GM23248 (cell line): Measurements from ENCODE around the gene ZNF593. TPM values are rescaled to one million over a fixed set of nuclear protein-coding genes. Genes with fewer than 3 reads are reported as not detected.

Experiments
- DNase-seq: peaks from one replicate; pipeline ENCODE4 v3.0.0-alpha.2; 2015
- H2AFZ ChIP-seq: fragments of 200-600 bp; sonication (generic); 2 replicates; pipeline ENCODE4 v1.6.1; 2016; ENCODE audit warnings: antibody characterized with exemption
- H3F3A ChIP-seq: fragments of 200-600 bp; sonication (generic); 2 replicates; pipeline ENCODE4 v1.6.1; 2016; ENCODE audit warnings: mild to moderate bottlenecking, antibody characterized with exemption, mixed run types; ENCODE audit not compliant: insufficient read depth
- H3K27ac ChIP-seq: fragments of 200-600 bp; sonication (generic); 2 replicates; pipeline ENCODE4 v1.5.1; 2016; ENCODE audit warnings: mild to moderate bottlenecking
- H3K27me3 ChIP-seq: fragments of 200-600 bp; sonication (generic); replicated peaks from 2 replicates; pipeline ENCODE4 v1.6.1; 2016; ENCODE audit warnings: mild to moderate bottlenecking; ENCODE audit not compliant: insufficient read depth
- H3K36me3 ChIP-seq: fragments of 200-600 bp; sonication (generic); 2 replicates; pipeline ENCODE4 v1.6.1; 2016; ENCODE audit warnings: low read depth, mild to moderate bottlenecking
- H3K4me1 ChIP-seq: fragments of 200-600 bp; sonication (generic); 2 replicates; pipeline ENCODE4 v1.6.1; 2016; ENCODE audit warnings: mild to moderate bottlenecking; ENCODE audit not compliant: insufficient read depth
- H3K4me2 ChIP-seq: fragments of 200-600 bp; sonication (generic); one replicate; pipeline ENCODE4 v1.6.1; 2016; ENCODE audit warnings: mild to moderate bottlenecking; ENCODE audit not compliant: unreplicated experiment
- H3K4me3 ChIP-seq: fragments of 200-600 bp; sonication (generic); 2 replicates; pipeline ENCODE4 v1.5.1; 2016; ENCODE audit warnings: mild to moderate bottlenecking
- H3K79me2 ChIP-seq: fragments of 200-600 bp; sonication (generic); 2 replicates; pipeline ENCODE4 v1.6.1; 2016; ENCODE audit warnings: mild to moderate bottlenecking; ENCODE audit not compliant: insufficient read depth
- H3K9ac ChIP-seq: fragments of 200-600 bp; sonication (generic); 2 replicates; pipeline ENCODE4 v1.6.1; 2016; ENCODE audit warnings: mild to moderate bottlenecking
- H3K9me2 ChIP-seq: fragments of 200-600 bp; sonication (generic); 2 replicates; pipeline ENCODE4 v1.6.1; 2016; ENCODE audit warnings: mixed run types, mild to moderate bottlenecking, moderate library complexity; ENCODE audit not compliant: insufficient read depth
- H3K9me3 ChIP-seq: fragments of 200-600 bp; sonication (generic); one replicate; pipeline ENCODE4 v1.6.1; 2017; ENCODE audit warnings: low read depth
- H4K20me1 ChIP-seq: fragments of 200-600 bp; sonication (generic); 2 replicates; pipeline ENCODE4 v1.6.0; 2016; ENCODE audit not compliant: insufficient read depth
- EZH2 ChIP-seq: fragments of 200-600 bp; sonication (generic); IDR thresholded peaks from 2 replicates; pipeline ENCODE4 v1.6.1; 2018; ENCODE audit warnings: antibody characterized with exemption, mild to moderate bottlenecking; ENCODE audit not compliant: insufficient read depth, poor library complexity, severe bottlenecking
- EZH2phosphoT487 ChIP-seq: fragments of 200-600 bp; sonication (generic); IDR thresholded peaks from 2 replicates; pipeline ENCODE4 v1.6.1; 2018; ENCODE audit warnings: antibody characterized with exemption, moderate library complexity, mild to moderate bottlenecking, low read depth; ENCODE audit not compliant: insufficient read depth
- WGBS, 2 experiments: methylation state at CpG; one replicate each; pipeline ENCODE4 v1.1.6; 2015 to 2017; ENCODE audit warnings: low lambda C conversion rate in 2 of 2, low coverage in 1 of 2; ENCODE audit errors: missing lambda C conversion rate in 2 of 2; 5-methylcytosine and 5-hydroxymethylcytosine counted together
- in situ Hi-C: fragments of 300-500 bp; cut with MboI; formaldehyde crosslinking; loops from 2 replicates; pipeline ENCODE4 v1.15.0; 2020
- polyA plus RNA-seq: library from polyadenylated mRNA; unstranded; fragments of >200 nt; fragmentation: Nextera tagmentation; extraction: Ambion mirVana; gene quantifications from 2 replicates; pipeline ENCODE4 v1.2.1, GENCODE V29; 2016
- total RNA-seq: library from RNA; depleted of rRNA; stranded (reverse); fragments of >200 nt; shearing (Covaris generic); gene quantifications from 2 replicates; pipeline ENCODE4 v1.2.3, GENCODE V29; 2014; rRNA removed

ZNF593 gene
- total RNA-seq (8.2 and 25.0 TPM in 2 replicates), polyA plus RNA-seq (61.2 and 65.8 TPM in 2 replicates)

- H3F3A ChIP-seq, result no peaks in the 10 kb centered on the region
- in situ Hi-C loops, result no loop called here
Observed at GRCh38 chr1:26169669-26170471, at the start of gene ZNF593. Gene ZNF593 (plus strand): TSS chr1:26169908. CDS start chr1:26169984, 76 bp downstream.

GRCh38 chr1:26121854-26122773 lies 47.6 kb upstream of the ZNF593 start:
- no peaks in the 10 kb centered on the region for H3K79me2 ChIP-seq
- peaks cover 10% of the 10 kb centered on the region; the same call in 1 of the 2 replicates for H3K36me3 ChIP-seq
- no peak for DNase-seq
- no peak overlapping the region for H2AFZ ChIP-seq
- peaks cover 13% of the 10 kb centered on the region for H3K4me1 ChIP-seq
- H3K4me2 ChIP-seq, result no peak overlapping the region
- H3K4me3 ChIP-seq, result no peak overlapping the region
- H3K27ac ChIP-seq, result 0 out of 2 replicates have a peak overlapping the region, but pooled peaks have one; percentile 8
- H3K9me2 ChIP-seq, result no peaks in the 10 kb centered on the region
- in situ Hi-C loops, result no loop called here
- H3K9me3 ChIP-seq, result no peaks in the 10 kb centered on the region
- H3K27me3 ChIP-seq, result no peaks in the 10 kb centered on the region
- 71% methylated on average over 8 of the region's 8 CpGs for WGBS, 2 experiments
- TF ChIP-seq EZH2 (no peak), EZH2phosphoT487 (no peak)
- no peaks in the 10 kb centered on the region for H4K20me1 ChIP-seq
- peaks cover 22% of the 10 kb centered on the region for H3F3A ChIP-seq
- H3K9ac ChIP-seq, result no peak overlapping the region

More at GRCh38 chr1:26169669-26170471, at the start of gene ZNF593:
- H3K9me2 ChIP-seq, result no peaks in the 10 kb centered on the region
- H3K9ac ChIP-seq, result peak within 1 kb of the TSS; percentile 93
- H3K79me2 ChIP-seq, result peaks cover 14% of the 10 kb centered on the region; the same call in 1 of the 2 replicates
- H2AFZ ChIP-seq, result peak within 1 kb of the TSS; percentile 94
- H3K27me3 ChIP-seq, result no peaks in the 10 kb centered on the region
- H3K27ac ChIP-seq, result peak within 1 kb of the TSS; percentile 29; the same call in 1 of the 2 replicates
- peak within 1 kb of the TSS; percentile 96 for H3K4me3 ChIP-seq
- DNase-seq, result peak; percentile 98
- no peaks in the 10 kb centered on the region for H3K36me3 ChIP-seq
- TF ChIP-seq EZH2phosphoT487, result no peak
- TF ChIP-seq EZH2, result no peak
- H3K4me1 ChIP-seq, result no peaks in the 10 kb centered on the region
- peak within 1 kb of the TSS; percentile 98 for H3K4me2 ChIP-seq
- no peaks in the 10 kb centered on the region for H4K20me1 ChIP-seq
- 3 to 4% methylated on average over 57 to 69 of the region's 76 CpGs for WGBS, 2 experiments
- no peaks in the 10 kb centered on the region for H3K9me3 ChIP-seq

GRCh38 chr1:26122988-26123973 lies 46.4 kb upstream of the ZNF593 start:
- Histone ChIP-seq H3K79me2 (no peaks in the 10 kb centered on the region), H2AFZ (no peak overlapping the region), H3K4me1 (peaks cover 13% of the 10 kb centered on the region), H3K27ac (peak overlapping the region; percentile 8; the same call in 1 of the 2 replicates), H4K20me1 (no peaks in the 10 kb centered on the region), H3K27me3 (no peaks in the 10 kb centered on the region), H3K36me3 (peaks cover 10% of the 10 kb centered on the region; the same call in 1 of the 2 replicates), H3F3A (peaks cover 22% of the 10 kb centered on the region), H3K9ac (no peak overlapping the region), H3K4me2 (peak overlapping the region; percentile 28), H3K9me3 (no peaks in the 10 kb centered on the region), H3K9me2 (no peaks in the 10 kb centered on the region), H3K4me3 (no peak overlapping the region)
- peak; percentile 81 for DNase-seq
- in situ Hi-C loops, result no loop called here
- WGBS, 2 experiments, result 78 to 85% methylated on average over 7 of the region's 7 CpGs
- TF ChIP-seq EZH2phosphoT487, result no peak
- no peak for TF ChIP-seq EZH2
